GF-D8 (cell line): ENCODE results near the gene CETP.
"Not testable (repeated sequence)": the region's sequence is repeated elsewhere in the genome, so short reads cannot be mapped to it uniquely, and the experiment has no call there.

ENCODE experiments used
- DNase-seq: peaks from one replicate; lab custom pipeline; 2025; lab: John Stamatoyannopoulos, UW

Gene CETP

GRCh38 chr16:56999409-57000270, 37.9 kb downstream of the CETP start:
- no peak for DNase-seq

DNA sequence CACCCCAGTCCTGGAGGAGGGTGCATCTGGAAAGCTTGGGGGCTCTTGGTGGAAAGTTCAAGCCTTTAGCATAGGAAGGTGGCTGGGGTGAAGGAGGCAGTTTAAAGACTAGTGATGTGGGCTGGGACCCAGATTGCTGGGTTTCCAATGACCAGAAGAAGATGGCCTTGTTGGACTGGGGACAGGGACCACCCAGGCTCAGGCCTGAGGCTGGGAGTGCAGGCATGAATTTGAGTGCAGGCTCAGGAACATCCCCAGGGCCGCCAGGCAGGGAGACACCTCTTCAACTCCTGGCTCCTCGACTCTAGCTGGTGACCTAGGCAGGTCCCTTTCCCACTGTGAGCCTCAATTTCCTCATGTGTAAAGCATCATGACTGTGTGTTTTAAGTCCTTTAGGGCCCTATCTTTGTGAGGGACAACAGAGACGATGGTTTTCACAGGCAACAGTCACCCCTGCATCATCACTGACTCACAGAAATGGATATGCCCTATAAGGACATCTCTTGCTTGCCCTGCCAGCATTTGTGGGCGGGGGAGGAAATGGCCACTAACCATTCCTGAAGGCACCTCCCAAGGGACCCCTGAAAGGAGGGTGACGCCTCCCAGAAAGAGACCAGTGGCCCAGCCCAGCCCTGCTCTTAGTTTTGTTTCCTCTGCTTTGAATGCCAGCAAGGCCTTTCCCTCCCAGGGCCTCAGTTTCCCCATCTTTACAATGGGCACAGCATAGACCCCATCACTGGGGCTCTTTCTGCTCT, 38.7 kb downstream of the CETP start:
- no peak for DNase-seq

DNA sequence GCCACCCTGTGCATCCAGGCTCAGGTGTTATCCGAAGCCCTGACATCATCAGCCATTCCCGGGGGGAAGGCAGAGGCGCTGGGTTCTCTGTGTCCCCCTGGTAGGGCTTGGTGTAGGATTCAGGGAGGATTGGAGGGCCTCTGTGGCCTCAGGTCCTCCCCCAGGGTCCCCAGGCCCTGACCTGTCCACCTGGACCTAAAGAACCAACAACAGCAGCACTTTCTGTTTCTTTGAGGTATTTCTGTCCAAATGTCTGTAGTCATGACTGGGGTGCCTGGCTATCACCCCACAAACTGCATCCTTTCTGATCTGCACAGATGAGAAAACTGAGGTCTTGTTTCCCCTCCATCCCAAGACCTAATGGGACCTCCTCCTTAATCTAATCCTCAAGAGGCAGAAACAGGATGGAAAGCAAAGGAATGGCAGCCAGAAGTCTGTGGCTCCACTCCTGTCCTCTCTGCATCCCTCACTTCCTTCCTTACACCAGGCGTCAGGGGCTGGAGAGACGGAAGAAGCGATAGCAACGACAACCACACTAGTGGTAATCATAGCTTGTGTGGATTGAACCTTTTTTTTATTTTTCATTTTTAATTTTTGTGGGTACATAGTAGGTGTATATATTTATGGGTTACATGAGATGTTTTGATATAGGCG, 39.4 kb downstream of the CETP start:
- no peak for DNase-seq

DNA sequence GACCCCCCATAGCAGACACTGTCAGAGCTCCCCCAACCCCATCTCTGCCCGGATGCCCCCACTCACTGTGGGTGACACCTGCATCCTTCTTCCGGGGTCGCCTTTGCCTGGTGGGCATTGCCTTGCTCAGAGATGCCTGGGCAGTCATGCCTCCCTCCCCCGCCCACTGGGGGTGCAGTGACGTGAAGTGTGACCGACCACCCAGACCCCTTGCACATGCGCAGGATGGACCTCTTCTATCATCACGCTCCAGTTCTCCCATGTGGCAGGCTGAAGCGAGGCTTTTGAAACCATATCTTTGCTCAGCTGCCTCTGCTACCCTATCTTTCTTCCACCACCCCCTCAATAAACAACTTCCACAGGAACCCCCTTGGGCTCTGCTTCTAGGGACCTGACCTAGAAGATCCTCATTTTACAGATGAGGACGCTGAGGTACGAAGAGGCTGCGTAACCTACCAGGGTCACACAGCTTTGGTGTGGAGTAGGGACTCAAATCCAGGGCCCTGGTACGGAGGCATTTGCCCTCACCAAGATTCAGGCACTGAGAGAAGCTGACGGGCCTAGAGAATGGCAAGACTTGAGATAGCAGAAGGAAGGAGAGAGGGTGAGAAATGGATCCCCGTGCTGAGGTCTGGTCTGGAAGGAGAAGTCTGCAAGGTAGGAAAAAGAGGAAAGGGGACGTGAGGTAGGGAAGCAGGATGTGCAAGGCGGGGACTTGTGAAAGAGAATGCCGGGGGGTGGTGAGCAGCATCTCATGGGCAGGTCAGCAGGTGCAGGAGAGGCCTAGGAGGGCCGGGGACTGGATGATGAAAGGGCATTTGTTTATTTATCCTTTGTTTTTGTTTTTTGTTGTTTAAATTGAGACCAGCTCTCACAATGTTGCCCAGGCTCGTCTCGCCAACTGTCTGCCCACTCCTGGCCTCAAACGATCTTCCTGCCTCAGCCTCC, 42.0 kb downstream of the CETP start:
- DNase-seq: no peak

- no peak for DNase-seq
These were observed 42.9 kb downstream of the CETP start for GRCh38 chr16:57004387-57005250.

DNA sequence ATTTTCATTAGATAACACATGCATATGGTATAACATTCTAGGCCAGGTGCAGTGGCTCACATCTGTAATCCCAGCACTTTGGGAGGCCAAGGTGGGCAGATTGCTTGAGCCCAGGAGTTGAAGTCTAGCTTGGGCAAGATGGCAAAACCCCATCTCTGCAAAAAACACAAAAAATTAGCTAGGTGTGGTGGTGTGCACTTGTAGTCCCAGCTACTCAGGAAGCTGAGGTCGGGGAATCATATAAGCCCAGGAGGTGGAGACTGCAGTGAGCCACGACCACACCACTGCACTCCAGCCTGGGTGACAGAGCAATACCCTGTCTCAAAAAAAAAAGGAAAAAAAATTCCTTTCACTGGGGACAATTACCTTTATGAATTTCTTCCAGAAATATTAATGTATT, 43.8 kb downstream of the CETP start:
- DNase-seq: not testable (repeated sequence)

- no peak for DNase-seq
These were observed 45.3 kb downstream of the CETP start for GRCh38 chr16:57007050-57007449.

GRCh38 chr16:57007530-57007929, 45.8 kb downstream of the CETP start:
- DNase-seq: no peak

DNA sequence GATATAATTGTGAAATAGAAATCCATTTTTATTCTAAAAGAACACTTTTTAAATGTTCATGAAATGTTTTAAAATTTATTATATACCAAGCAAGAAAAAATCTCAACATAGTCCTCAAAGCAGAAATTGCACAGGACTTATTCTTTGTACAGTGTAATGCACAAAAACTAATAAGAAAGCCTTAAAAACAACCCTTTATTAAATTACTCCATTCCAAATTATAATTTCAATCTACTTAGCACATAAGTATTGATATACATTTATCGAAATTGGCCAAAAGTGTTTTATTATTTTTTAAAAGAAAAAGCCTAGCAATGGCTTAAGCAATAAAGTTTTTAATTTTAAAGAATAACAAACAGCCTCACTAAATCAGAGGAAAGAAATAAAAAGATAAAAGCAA, 46.7 kb downstream of the CETP start:
- no peak for DNase-seq

DNA sequence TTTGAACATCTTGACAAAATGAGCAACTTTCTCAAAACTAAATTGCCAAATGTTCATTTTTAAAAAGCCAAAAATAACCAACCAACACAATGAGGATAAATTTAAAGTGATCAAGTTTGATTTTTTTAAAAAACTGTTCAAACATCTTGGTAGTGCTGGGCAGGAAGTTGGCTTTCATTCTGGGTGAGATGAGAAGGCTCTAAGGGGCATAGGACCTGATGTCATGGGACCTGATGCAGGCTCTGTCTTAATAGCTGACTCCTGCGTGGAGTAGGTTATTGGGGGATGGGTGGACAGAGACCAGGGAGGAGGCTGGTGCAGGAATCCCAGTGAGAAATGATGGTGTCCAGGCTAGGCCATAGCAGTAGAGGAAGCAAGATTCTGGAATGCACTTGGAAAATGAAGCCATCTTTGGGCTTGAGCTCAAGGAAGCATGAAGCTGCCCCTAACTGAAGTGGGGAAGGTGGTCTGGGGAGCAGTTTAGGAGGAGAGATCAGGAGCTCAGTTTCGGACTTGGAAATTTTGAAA, 48.0 kb downstream of the CETP start:
- DNase-seq: no peak

DNA sequence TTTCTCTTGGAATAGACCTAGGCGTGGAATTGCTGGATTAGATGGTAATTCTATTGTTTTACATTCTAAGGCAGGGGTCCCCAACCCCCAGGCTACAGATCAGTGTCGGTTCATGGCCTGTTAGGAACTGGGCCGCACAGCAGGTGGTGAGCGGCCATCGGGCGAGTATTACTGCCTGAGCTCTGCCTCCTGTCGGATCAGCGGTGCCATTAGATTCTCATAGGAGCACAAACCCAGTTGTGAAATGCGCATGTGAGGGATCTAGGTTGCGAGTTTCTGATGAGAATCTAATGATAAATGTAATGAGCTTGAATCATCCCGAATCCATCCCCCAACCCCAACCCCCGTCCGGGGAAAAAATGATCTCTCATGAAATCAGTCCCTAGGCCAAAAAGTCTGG, 50.6 kb downstream of the CETP start:
- DNase-seq: no peak

DNA sequence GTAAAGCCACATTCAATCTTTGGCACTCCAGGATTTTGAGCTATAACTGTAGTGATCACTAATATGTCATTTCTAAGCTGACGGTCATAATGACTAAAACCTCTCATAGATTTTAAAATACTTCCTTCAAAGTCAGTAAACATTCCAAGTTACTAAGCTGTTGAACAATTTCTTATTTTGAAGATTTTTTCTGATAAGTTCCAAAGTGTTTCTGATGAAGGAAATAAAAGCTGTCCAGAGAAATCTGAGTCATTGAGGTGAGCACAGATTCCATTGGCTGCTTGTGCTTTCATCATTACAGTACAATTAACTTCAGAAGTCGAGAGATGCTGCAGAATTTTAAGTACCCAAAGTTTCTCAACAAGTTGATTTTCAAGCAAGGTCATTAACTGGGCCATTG, 51.5 kb downstream of the CETP start:
- no peak for DNase-seq

DNA sequence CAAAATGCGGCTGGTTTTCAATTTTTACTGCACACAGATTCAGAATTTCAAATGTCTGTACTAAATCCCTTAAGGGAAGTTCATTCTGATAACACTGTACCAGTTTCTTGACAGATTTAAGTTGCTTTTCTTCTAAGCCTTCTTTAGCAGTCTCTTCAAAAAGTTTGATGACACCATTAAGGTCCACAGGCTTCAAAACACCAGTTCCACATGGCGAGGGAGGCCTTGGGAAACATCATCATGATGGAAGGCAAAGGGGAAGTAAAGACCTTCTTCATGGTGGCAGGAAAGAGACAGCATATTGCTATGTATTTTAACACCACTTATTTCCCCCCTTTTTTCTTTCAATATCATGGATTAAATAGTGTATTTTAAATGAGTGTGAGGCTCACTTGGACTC, 52.2 kb downstream of the CETP start:
- no peak for DNase-seq

DNA sequence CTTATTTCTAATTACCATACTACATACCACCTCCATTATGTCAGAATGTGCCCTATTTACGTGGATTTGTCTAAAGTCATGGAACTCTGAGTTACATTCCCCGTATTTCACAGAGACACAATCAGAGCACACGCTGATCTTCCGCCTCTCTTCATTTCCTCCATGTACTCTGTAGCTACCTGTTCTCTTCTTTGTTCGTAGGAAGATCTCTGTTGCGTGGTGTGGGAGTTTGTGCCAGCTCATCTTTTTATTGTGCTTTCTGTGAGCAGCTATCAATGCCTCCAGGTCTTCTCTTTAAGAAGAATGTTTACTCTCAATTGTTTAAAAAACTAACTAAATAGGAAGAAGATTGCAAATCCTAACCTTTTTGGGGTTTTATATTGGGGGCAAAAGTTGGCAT, 54.6 kb downstream of the CETP start:
- no peak for DNase-seq

DNA sequence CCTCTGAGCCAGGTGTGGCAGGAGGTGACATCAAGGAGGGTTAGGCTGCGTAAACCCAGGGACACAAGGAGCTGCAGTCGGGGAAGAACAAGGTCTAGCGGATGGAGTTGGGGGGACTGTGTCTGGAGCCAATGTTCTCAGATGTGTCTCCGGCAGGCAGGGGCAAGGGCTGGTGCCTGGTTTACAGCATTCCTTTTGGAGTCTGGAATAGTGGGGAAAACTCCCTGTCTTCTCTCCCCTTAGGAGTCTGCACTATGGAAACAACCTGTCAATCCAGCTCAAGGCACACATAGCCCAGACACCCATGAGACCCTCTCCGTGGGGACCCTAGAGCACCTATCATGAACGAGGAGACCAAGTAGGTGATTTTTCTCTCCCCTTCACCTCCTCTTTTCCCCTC, 55.1 kb downstream of the CETP start:
- no peak for DNase-seq

GRCh38 chr16:57017251-57017650, 55.5 kb downstream of the CETP start:
- DNase-seq: no peak

DNA sequence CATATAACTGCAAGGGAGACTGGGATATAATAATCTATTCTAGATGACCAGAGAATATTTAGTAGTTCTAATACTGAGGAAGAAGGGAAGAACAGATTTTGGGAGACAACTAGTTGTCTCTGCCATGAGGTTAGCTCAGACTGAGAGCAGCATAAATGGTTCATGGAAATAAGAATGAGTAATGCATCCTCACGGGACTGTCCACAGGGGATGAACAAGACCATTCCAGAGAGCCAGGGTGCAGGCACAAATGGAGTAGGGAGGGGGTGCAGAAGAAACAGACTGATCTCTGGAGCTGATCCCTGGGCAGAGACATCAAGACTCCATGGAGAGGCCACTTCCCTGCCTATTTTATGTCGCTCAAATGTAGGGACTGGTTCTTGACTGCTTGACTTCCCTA, 58.0 kb downstream of the CETP start:
- no peak for DNase-seq

- DNase-seq: no peak
These were observed 58.9 kb downstream of the CETP start for GRCh38 chr16:57020651-57021050.

- DNase-seq: no peak
These were observed 60.0 kb downstream of the CETP start for GRCh38 chr16:57021757-57022156.

DNA sequence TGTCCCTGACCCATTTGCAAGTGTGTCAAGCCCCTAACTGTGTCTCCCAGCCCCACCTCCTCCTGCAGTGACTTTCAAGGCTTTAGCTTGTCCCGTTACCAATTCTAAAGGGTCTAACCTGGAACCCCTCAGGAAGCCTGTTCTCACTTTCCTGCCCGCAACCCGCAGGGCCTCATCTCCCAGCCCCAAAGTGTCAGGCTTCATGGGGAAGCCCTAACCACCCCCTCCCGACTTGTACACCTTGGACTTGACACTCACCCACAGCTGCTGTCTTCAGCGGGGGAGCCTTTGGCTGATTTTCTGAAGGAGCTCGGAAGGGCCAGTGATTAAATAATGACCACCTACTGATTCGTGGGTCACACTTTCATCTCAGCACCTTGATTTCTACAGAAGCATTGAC, 60.7 kb downstream of the CETP start:
- DNase-seq: no peak
